ENCODE results near the gene PRIM2. TPM values are rescaled to one million over a fixed set of nuclear protein-coding genes. Genes with fewer than 3 reads are reported as not detected.
"Not testable (repeated sequence)": the region's sequence is repeated elsewhere in the genome, so short reads cannot be mapped to it uniquely, and the experiment has no call there.

PRIM2 gene
- total RNA-seq, 3 donors from 2014 or later, result 11.7 to 16.9 (median 12.7) TPM

GRCh38 chr6:57310817-57311157 is 6.6 kb upstream of the PRIM2 start:
- Histone ChIP-seq H3K4me3 (no peak overlapping the region), H3K4me1 (ENCODE audit: low read depth) (peaks cover 4% of the 10 kb centered on the region), H3K36me3 (ENCODE audit: low read depth) (no peaks in the 10 kb centered on the region), H3K9me3 (no peaks in the 10 kb centered on the region)
- no peak for DNase-seq
- TF ChIP-seq CTCF (IDR thresholded peaks at IDR 0.05), result no peak
- intact Hi-C loops (cut with DNase I, micrococcal nuclease), result loop anchor here (10.0 kb wide), 2 partner anchors 116 to 136 kb away; partner anchors contain the start of gene BAG2 (in 1 of the 2)
- no peak for ATAC-seq

GRCh38 chr6:57311300-57312003 is 6.0 kb upstream of the PRIM2 start:
- ATAC-seq; DNase-seq; H3K4me3 ChIP-seq; H3K36me3 ChIP-seq (ENCODE audit: low read depth); H3K9me3 ChIP-seq; H3K4me1 ChIP-seq (ENCODE audit: low read depth): not testable (repeated sequence)
- intact Hi-C loops (cut with DNase I, micrococcal nuclease), result loop anchor here (10.0 kb wide), 2 partner anchors 117 to 137 kb away; partner anchors contain the start of gene BAG2 (in 1 of the 2)

- DNase-seq, result no peak
- Histone ChIP-seq H3K9me3 (no peaks in the 10 kb centered on the region), H3K4me1 (ENCODE audit: low read depth) (peaks cover 4% of the 10 kb centered on the region), H3K36me3 (ENCODE audit: low read depth) (no peaks in the 10 kb centered on the region), H3K4me3 (no peak overlapping the region)
- no peak for ATAC-seq
- intact Hi-C loops (cut with DNase I, micrococcal nuclease), result loop anchor here (10.0 kb wide), 2 partner anchors 117 to 137 kb away; partner anchors contain the start of gene BAG2 (in 1 of the 2)
- TF ChIP-seq CTCF (IDR thresholded peaks at IDR 0.05), result no peak
Measured at GRCh38 chr6:57312004-57312345, 5.5 kb upstream of the PRIM2 start.

GRCh38 chr6:57313009-57313408 is 4.4 kb upstream of the PRIM2 start:
- Histone ChIP-seq H3K4me3 (no peak overlapping the region), H3K9me3 (no peaks in the 10 kb centered on the region), H3K4me1 (ENCODE audit: low read depth) (peaks cover 6% of the 10 kb centered on the region), H3K36me3 (ENCODE audit: low read depth) (no peaks in the 10 kb centered on the region)
- intact Hi-C loops (cut with DNase I, micrococcal nuclease), result loop anchor here (10.0 kb wide), 2 partner anchors 118 to 138 kb away; partner anchors contain the start of gene BAG2 (in 1 of the 2)
- no peak for DNase-seq
- no peak for TF ChIP-seq CTCF (IDR thresholded peaks at IDR 0.05)
- no peak for ATAC-seq

- DNase-seq (peak in 1 of 3 donors; percentile 51), ATAC-seq (peak; percentile 65)
- Histone ChIP-seq H3K4me1 (ENCODE audit: low read depth) (peaks cover 10% of the 10 kb centered on the region), H3K4me3 (no peak overlapping the region), H3K9me3 (no peaks in the 10 kb centered on the region), H3K36me3 (ENCODE audit: low read depth) (no peaks in the 10 kb centered on the region)
- TF ChIP-seq CTCF (IDR thresholded peaks at IDR 0.05), result no peak
- intact Hi-C loops (cut with DNase I, micrococcal nuclease), result loop anchor here (10.0 kb wide), 2 partner anchors 119 to 139 kb away; partner anchors contain the start of gene BAG2 (in 1 of the 2)
Measured at GRCh38 chr6:57313711-57314471, 3.5 kb upstream of the PRIM2 start.

- Histone ChIP-seq H3K4me3 (no peak overlapping the region), H3K4me1 (ENCODE audit: low read depth) (peaks cover 10% of the 10 kb centered on the region), H3K36me3 (ENCODE audit: low read depth) (no peaks in the 10 kb centered on the region), H3K9me3 (no peaks in the 10 kb centered on the region)
- TF ChIP-seq CTCF (IDR thresholded peaks at IDR 0.05), result no peak
- ATAC-seq (no peak), DNase-seq (no peak)
- intact Hi-C loops (cut with DNase I, micrococcal nuclease), result loop anchor here (5.0 to 10.0 kb wide), 4 partner anchors 48 to 413 kb away; partner anchors contain the start of gene BAG2 (in 1 of the 2)
Measured at GRCh38 chr6:57315111-57315510, 2.3 kb upstream of the PRIM2 start.
